Stimulated activated naive B cell treated with anti-CD40 and anti-IgM and Interleukin-4, amounts not matched to agents 10 μg/mL and 1 μg/mL and 100 μg/mL, for 72 hours (primary cell): Measurements from ENCODE around the gene MEGF11.

Experiments
- ATAC-seq, 2 donors: fragments of 150-1000 bp; cut with Tn5 transposase; replicated peaks; 2 replicates each; pipeline ENCODE4 v1.10.0; 2021; ENCODE audit warnings: moderate library complexity in 1 of 2
- DNase-seq: peaks from one replicate; pipeline ENCODE4 v3.0.0; 2021
- H3K27ac Mint-ChIP-seq: one replicate; pipeline ENCODE4 v1.8.0; 2022; ENCODE audit warnings: mild to moderate bottlenecking, mixed read lengths
- H3K27me3 Mint-ChIP-seq, 2 donors: one replicate each; pipeline ENCODE4 v1.8.0; 2022; ENCODE audit warnings: mixed read lengths in 2 of 2
- H3K36me3 Mint-ChIP-seq, 2 donors: one replicate each; pipeline ENCODE4 v1.8.0; 2022; ENCODE audit warnings: mixed read lengths in 2 of 2, mild to moderate bottlenecking in 1 of 2
- H3K4me1 Mint-ChIP-seq, 2 donors: one replicate each; pipeline ENCODE4 v1.8.0; 2022; ENCODE audit warnings: mixed read lengths in 2 of 2, mild to moderate bottlenecking in 1 of 2
- H3K4me3 Mint-ChIP-seq, 2 donors: one replicate each; pipeline ENCODE4 v1.8.0; 2022; ENCODE audit warnings: mild to moderate bottlenecking in 2 of 2, mixed read lengths in 2 of 2, moderate library complexity in 1 of 2
- H3K9me3 Mint-ChIP-seq, 2 donors: one replicate each; pipeline ENCODE4 v1.8.0; 2022; ENCODE audit warnings: mixed read lengths in 2 of 2, mild to moderate bottlenecking in 1 of 2

MEGF11 gene

DNA sequence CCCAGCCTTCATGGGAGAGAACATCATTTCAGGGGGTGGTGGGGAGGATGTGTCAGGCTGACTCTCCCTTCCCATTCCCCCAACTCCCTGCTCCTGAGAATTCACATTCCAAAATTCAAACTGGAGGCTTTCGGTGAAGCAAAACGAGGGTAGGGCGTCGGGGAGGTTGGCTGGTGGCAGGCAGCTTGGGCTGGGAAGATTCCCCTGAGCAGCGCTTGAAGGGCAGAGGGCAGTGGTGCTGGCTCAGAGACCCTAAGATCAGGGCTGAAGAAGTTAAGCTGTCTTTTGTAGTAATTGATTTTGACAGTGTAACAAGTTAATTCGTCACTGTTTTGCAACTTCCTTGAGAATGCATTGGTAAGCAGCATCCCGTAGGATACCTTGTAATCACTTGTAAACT lies 196.5 kb downstream of the MEGF11 start:
- Mint-ChIP-seq H3K27ac (no peak overlapping the region), H3K9me3 (no peaks in the 10 kb centered on the region), H3K36me3 (no peaks in the 10 kb centered on the region), H3K27me3 (peaks cover 12 to 20% of the 10 kb centered on the region in 2 donors), H3K4me1 (no peaks in the 10 kb centered on the region), H3K4me3 (no peak overlapping the region)
- DNase-seq (no peak), ATAC-seq (no peak)

- Mint-ChIP-seq H3K4me3 (no peak overlapping the region), H3K36me3 (no peaks in the 10 kb centered on the region), H3K4me1 (no peaks in the 10 kb centered on the region), H3K27ac (no peak overlapping the region), H3K27me3 (peaks cover 6 to 7% of the 10 kb centered on the region in 2 donors), H3K9me3 (no peaks in the 10 kb centered on the region)
- DNase-seq (no peak), ATAC-seq (no peak)
Measured at GRCh38 chr15:66053991-66054390, 199.6 kb downstream of the MEGF11 start.

DNA sequence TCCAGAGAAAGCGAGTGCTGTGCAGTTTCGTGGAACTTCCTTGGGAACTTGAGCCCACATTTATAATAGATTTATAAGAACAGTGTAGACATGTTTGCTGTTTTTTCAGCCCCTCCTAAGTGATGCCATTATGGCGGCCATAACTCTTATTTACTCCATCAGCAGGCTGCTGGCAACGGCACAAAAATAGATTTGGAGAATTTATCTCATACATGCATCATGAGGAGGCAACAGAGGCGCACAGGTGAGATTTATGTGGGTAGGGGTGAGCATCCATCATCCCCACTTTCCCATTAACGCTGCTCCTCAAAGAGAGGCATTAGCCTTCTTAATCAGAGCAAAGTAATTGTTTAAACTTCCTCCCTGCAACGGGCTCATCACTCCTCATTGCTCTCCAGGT lies 201.7 kb downstream of the MEGF11 start:
- no peaks in the 10 kb centered on the region for H3K36me3 Mint-ChIP-seq
- no peaks in the 10 kb centered on the region for H3K4me1 Mint-ChIP-seq

GRCh38 chr15:66050264-66050663 lies 203.3 kb downstream of the MEGF11 start:
- no peak for DNase-seq
- no peak overlapping the region for H3K4me3 Mint-ChIP-seq
- H3K9me3 Mint-ChIP-seq = no peaks in the 10 kb centered on the region
- H3K27ac Mint-ChIP-seq = no peak overlapping the region
- no peaks in the 10 kb centered on the region for H3K36me3 Mint-ChIP-seq
- H3K4me1 Mint-ChIP-seq = no peaks in the 10 kb centered on the region
- H3K27me3 Mint-ChIP-seq = peaks cover 6 to 7% of the 10 kb centered on the region in 2 donors
- ATAC-seq = no peak

More for the DNA sequence above, 201.7 kb downstream of the MEGF11 start:
- H3K27ac Mint-ChIP-seq = no peak overlapping the region
- DNase-seq (no peak), ATAC-seq (no peak)
- H3K27me3 Mint-ChIP-seq = peaks cover 6 to 7% of the 10 kb centered on the region in 2 donors
- no peaks in the 10 kb centered on the region for H3K9me3 Mint-ChIP-seq
- no peak overlapping the region for H3K4me3 Mint-ChIP-seq

DNA sequence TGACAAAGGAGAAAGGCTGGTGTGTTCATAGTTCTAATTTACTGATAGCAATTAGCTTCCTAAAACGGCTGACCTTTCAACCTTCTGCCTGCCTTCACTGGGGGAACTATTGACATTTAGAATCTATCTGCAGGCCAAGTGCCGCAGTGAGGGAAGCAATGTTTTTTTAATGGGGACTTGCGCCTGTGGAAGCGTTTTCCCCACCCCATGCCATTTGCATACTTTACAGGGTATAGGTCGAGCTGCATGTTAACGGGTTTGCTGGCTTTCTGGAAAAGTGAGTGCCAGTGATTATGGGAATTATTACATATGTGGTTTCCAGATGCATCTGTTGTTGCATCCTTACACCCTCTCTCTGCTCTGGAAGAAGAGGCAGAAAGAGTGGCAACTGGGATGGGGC lies 204.2 kb downstream of the MEGF11 start:
- Mint-ChIP-seq H3K27me3 (peaks cover 4 to 5% of the 10 kb centered on the region in 2 donors), H3K36me3 (no peaks in the 10 kb centered on the region), H3K9me3 (no peaks in the 10 kb centered on the region), H3K4me1 (no peaks in the 10 kb centered on the region), H3K4me3 (no peak overlapping the region), H3K27ac (no peak overlapping the region)
- ATAC-seq = no peak
- no peak for DNase-seq

- DNase-seq = no peak
- no peaks in the 10 kb centered on the region for H3K4me1 Mint-ChIP-seq
- no peaks in the 10 kb centered on the region for H3K9me3 Mint-ChIP-seq
- ATAC-seq = no peak
- peaks cover 0 to 5% of the 10 kb centered on the region in 2 donors for H3K27me3 Mint-ChIP-seq
- no peaks in the 10 kb centered on the region for H3K36me3 Mint-ChIP-seq
- no peak overlapping the region for H3K27ac Mint-ChIP-seq
- no peak overlapping the region for H3K4me3 Mint-ChIP-seq
Measured at GRCh38 chr15:66047321-66048024, 206.1 kb downstream of the MEGF11 start.

DNA sequence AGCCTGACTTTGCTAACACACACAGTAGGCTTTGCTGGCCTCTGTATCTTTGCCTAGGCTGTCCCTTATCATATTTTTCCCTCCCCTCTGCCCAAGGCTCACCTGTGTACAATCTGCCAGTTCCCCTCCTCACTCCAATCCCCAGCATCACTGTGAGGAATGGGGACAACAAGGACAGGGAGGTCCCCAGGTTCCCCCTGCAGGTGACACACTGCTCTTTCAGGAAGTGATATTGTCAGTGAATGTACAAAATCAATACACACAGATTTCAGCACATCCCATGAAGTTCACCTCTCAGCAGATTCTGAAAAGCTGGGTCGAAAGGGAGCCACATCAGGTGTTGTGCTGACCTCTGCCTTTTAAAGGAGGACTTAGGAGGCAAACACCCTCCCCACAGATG lies 206.8 kb downstream of the MEGF11 start:
- no peak for DNase-seq
- Mint-ChIP-seq H3K9me3 (no peaks in the 10 kb centered on the region), H3K27ac (no peak overlapping the region), H3K4me3 (no peak overlapping the region), H3K27me3 (peaks cover 0 to 11% of the 10 kb centered on the region in 2 donors), H3K4me1 (no peaks in the 10 kb centered on the region), H3K36me3 (no peaks in the 10 kb centered on the region)
- no peak for ATAC-seq

DNA sequence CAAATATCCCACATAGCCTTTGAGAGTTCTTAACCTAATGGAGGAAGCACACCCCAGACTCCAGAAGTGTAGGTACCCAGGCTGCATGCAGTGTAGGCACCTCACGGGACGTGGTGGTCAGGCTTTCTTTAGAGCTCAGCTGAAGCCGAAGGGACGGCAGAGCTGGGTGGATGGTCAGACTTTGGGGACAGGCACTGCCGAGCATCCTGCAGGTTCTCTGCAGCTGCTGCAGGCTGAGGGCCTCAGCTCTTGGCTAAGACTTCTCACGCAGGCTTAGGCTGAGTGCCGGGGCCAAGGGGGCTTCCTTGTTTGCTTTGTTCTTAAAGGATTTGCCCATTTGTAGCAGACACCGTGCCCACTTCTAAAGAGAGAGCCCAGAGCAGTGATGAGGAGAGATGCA lies 207.2 kb downstream of the MEGF11 start:
- ATAC-seq = no peak
- no peaks in the 10 kb centered on the region for H3K9me3 Mint-ChIP-seq
- H3K27me3 Mint-ChIP-seq = peaks cover 0 to 11% of the 10 kb centered on the region in 2 donors
- no peak overlapping the region for H3K4me3 Mint-ChIP-seq
- H3K4me1 Mint-ChIP-seq = no peaks in the 10 kb centered on the region
- H3K27ac Mint-ChIP-seq = no peak overlapping the region
- DNase-seq = no peak
- H3K36me3 Mint-ChIP-seq = no peaks in the 10 kb centered on the region

- no peaks in the 10 kb centered on the region for H3K36me3 Mint-ChIP-seq
- no peak overlapping the region for H3K4me3 Mint-ChIP-seq
- peaks cover 6 to 16% of the 10 kb centered on the region in 2 donors for H3K27me3 Mint-ChIP-seq
- no peaks in the 10 kb centered on the region for H3K4me1 Mint-ChIP-seq
- ATAC-seq (no peak), DNase-seq (no peak)
- no peak overlapping the region for H3K27ac Mint-ChIP-seq
- no peaks in the 10 kb centered on the region for H3K9me3 Mint-ChIP-seq
Measured at GRCh38 chr15:66045542-66045941, 208.0 kb downstream of the MEGF11 start.

- H3K4me1 Mint-ChIP-seq = no peaks in the 10 kb centered on the region
- peaks cover 12 to 22% of the 10 kb centered on the region in 2 donors for H3K27me3 Mint-ChIP-seq
- no peaks in the 10 kb centered on the region for H3K9me3 Mint-ChIP-seq
Measured at GRCh38 chr15:66044837-66045236, 208.7 kb downstream of the MEGF11 start.

GRCh38 chr15:66043264-66043663 lies 210.3 kb downstream of the MEGF11 start:
- Mint-ChIP-seq H3K4me1 (no peaks in the 10 kb centered on the region), H3K9me3 (no peaks in the 10 kb centered on the region), H3K4me3 (no peak overlapping the region), H3K27ac (no peak overlapping the region), H3K27me3 (peaks cover 21 to 33% of the 10 kb centered on the region in 2 donors), H3K36me3 (no peaks in the 10 kb centered on the region)
- ATAC-seq (no peak), DNase-seq (no peak)

More at GRCh38 chr15:66044837-66045236, 208.7 kb downstream of the MEGF11 start:
- ATAC-seq (no peak), DNase-seq (no peak)
- Mint-ChIP-seq H3K27ac (no peak overlapping the region), H3K4me3 (no peak overlapping the region), H3K36me3 (no peaks in the 10 kb centered on the region)

GRCh38 chr15:66042624-66043023 lies 210.9 kb downstream of the MEGF11 start:
- Mint-ChIP-seq H3K4me1 (no peaks in the 10 kb centered on the region), H3K27me3 (peaks cover 22 to 39% of the 10 kb centered on the region in 2 donors), H3K27ac (no peak overlapping the region), H3K4me3 (no peak overlapping the region), H3K9me3 (no peaks in the 10 kb centered on the region), H3K36me3 (no peaks in the 10 kb centered on the region)
- no peak for ATAC-seq
- DNase-seq = no peak

- DNase-seq = no peak
- Mint-ChIP-seq H3K27ac (no peak overlapping the region), H3K9me3 (no peaks in the 10 kb centered on the region), H3K4me3 (no peak overlapping the region), H3K4me1 (no peaks in the 10 kb centered on the region), H3K27me3 (peaks cover 22 to 41% of the 10 kb centered on the region in 2 donors), H3K36me3 (no peaks in the 10 kb centered on the region)
- ATAC-seq = no peak
Measured at GRCh38 chr15:66041276-66041675, 212.3 kb downstream of the MEGF11 start.

DNA sequence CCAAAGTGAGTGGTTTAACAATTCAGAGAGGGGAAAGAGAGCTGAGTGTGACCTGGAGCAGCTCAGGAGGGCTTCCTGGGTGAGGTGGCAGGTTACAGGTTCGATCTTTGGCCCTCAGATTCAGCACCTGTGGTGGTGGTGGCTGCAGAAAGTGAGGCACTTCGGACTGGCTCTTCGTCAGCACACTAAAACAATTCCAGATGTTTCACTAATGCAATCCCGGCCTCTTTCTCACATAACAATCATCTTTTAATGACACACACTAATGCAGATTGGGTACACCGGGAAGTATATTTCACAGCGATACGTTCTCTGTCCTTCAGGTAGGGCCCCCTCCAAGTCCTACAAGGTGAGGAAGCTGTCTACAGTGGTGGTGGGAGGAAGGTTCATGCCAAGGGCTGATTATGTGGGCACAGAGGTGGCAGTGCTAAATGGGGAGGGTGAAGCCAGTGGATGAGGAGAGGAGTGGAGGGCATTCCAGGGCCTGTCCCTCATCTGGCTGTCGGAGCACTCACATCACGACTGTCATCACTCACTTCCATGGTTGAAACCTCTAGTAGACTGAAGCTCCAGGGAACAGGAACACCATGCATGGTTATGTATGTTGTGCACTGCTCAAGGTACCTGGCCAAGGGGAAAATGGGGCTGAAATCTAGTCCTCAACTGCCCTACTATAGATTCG lies 213.2 kb downstream of the MEGF11 start:
- no peak overlapping the region for H3K27ac Mint-ChIP-seq
- H3K27me3 Mint-ChIP-seq = peaks cover 22 to 41% of the 10 kb centered on the region in 2 donors
- H3K4me1 Mint-ChIP-seq = no peaks in the 10 kb centered on the region
- DNase-seq (no peak), ATAC-seq (no peak)
- no peaks in the 10 kb centered on the region for H3K9me3 Mint-ChIP-seq
- no peaks in the 10 kb centered on the region for H3K36me3 Mint-ChIP-seq
- no peak overlapping the region for H3K4me3 Mint-ChIP-seq
